Caco-2 (cell line): ENCODE data around the gene CEP83. TPM values are rescaled to one million over a fixed set of nuclear protein-coding genes. Genes with fewer than 3 reads are reported as not detected.

Source experiments
- BruUV-seq: library from RNA; stranded (reverse); fragments of 400-500 nt; replicated peaks from 2 replicates; lab custom pipeline; 2021; lab: Mats Ljungman, UMichigan
- CTCF ChIA-PET: fragments of 300-600 bp; sonication (Branson Sonifier 250); formaldehyde crosslinking; loops from one replicate; lab custom pipeline; 2022; ENCODE audit warnings: antibody characterized with exemption; lab: Charles Lee
- POLR2A ChIA-PET: fragments of 300-600 bp; sonication (Branson Sonifier 250); formaldehyde crosslinking; loops from one replicate; lab custom pipeline; 2022; ENCODE audit warnings: antibody characterized with exemption; lab: Charles Lee
- DNase-seq, 2 experiments: peaks; one replicate each; pipeline versions ENCODE4 v3.0.0 to v3.0.0-alpha.2; 2020 to 2022
- H3K27me3 ChIP-seq: replicated peaks from 2 replicates; pipeline ENCODE4 v1.6.0; 2011; ENCODE audit warnings: low read length; ENCODE audit not compliant: control insufficient read depth, insufficient read depth
- H3K36me3 ChIP-seq: 2 replicates; pipeline ENCODE4 v1.5.1; 2011; ENCODE audit warnings: low read length; ENCODE audit not compliant: control insufficient read depth, insufficient read depth
- H3K4me1 ChIP-seq: fragments of 250-450 bp; sonication (Bioruptor Pico); 2 replicates; pipeline ENCODE4 v1.5.1; 2020; ENCODE audit warnings: mild to moderate bottlenecking
- H3K4me3 ChIP-seq: 2 replicates; pipeline ENCODE4 v1.5.1; 2011; ENCODE audit warnings: low read depth, mild to moderate bottlenecking, control low read depth, low read length
- H3K9me3 ChIP-seq: fragments of 250-450 bp; sonication (Bioruptor Pico); 2 replicates; pipeline ENCODE4 v1.5.1; 2020; ENCODE audit warnings: mild to moderate bottlenecking, moderate library complexity
- H3K27ac Mint-ChIP-seq: one replicate; pipeline ENCODE4 v1.8.0; 2022; ENCODE audit warnings: mixed read lengths; ENCODE audit not compliant: unreplicated experiment
- H3K27me3 Mint-ChIP-seq: one replicate; pipeline ENCODE4 v1.8.0; 2022; ENCODE audit warnings: mixed read lengths; ENCODE audit not compliant: insufficient read depth, unreplicated experiment
- H3K36me3 Mint-ChIP-seq: one replicate; pipeline ENCODE4 v1.8.0; 2022; ENCODE audit warnings: mild to moderate bottlenecking, mixed read lengths; ENCODE audit not compliant: insufficient read depth, unreplicated experiment
- H3K4me1 Mint-ChIP-seq: one replicate; pipeline ENCODE4 v1.8.0; 2022; ENCODE audit warnings: low read depth, mixed read lengths; ENCODE audit not compliant: unreplicated experiment
- H3K4me3 Mint-ChIP-seq: one replicate; pipeline ENCODE4 v1.8.0; 2022; ENCODE audit warnings: mild to moderate bottlenecking, moderate library complexity, mixed read lengths; ENCODE audit not compliant: unreplicated experiment
- H3K9me3 Mint-ChIP-seq: one replicate; pipeline ENCODE4 v1.8.0; 2022; ENCODE audit warnings: mixed read lengths; ENCODE audit not compliant: unreplicated experiment
- CTCF ChIP-seq, 2 experiments: fragments of 200-600 bp in 1 of 2; IDR thresholded peaks; 1 replicate in 1 of 2; 2 replicates in 1 of 2; pipeline versions ENCODE4 v1.5.1 to v1.8.0; 2011 to 2022; ENCODE audit warnings: antibody characterized with exemption in 1 of 2, control low read depth in 1 of 2, inconsistent platforms in 1 of 2, low read depth in 1 of 2, low read length in 1 of 2, mild to moderate bottlenecking in 1 of 2, moderate library complexity in 1 of 2; ENCODE audit not compliant: insufficient read depth in 1 of 2, severe bottlenecking in 1 of 2, unreplicated experiment in 1 of 2
- intact Hi-C: fragments of 100-400 bp; cut with micrococcal nuclease; formaldehyde crosslinking; loops from one replicate; pipeline ENCODE4 v1.10.0; 2022; ENCODE audit not compliant: unreplicated experiment
- total RNA-seq: library from RNA; stranded (reverse); gene quantifications from 2 replicates; pipeline ENCODE4 v1.2.3, GENCODE V29; 2022

CEP83 gene
- total RNA-seq, 1 experiment from 2014 or later = 23.3 TPM

DNA sequence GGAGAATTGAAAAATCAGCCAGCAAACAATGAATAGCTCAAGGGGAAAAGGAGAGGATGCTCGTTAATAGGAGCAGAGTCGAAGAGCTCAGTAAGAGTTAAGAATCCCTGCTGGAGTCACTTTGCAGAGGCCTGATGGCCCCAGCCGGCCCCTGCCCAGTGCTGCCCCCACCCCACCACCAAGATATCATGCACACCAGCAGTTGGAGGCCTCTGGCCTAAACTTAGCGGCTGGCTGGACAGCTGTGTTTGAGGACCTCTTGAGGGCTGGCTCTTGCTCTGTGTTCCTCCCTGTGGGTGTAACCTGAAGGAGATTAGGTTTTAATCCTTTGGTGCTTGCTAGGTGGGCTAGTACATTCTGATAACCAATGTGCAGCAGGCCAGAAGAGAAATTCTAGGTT lies 169.3 kb downstream of the CEP83 start:
- no peaks in the 10 kb centered on the region for H3K9me3 ChIP-seq
- TF ChIP-seq CTCF (IDR thresholded peaks at IDR 0.05; ENCODE audit: insufficient read depth in 1 of 2, low read depth in 1 of 2, low read length in 1 of 2, severe bottlenecking in 1 of 2, unreplicated experiment in 1 of 2) = no peak
- H3K4me1 Mint-ChIP-seq = peaks cover 11% of the 10 kb centered on the region
- no peaks in the 10 kb centered on the region; the same call in none of the 2 replicates for H3K36me3 ChIP-seq
- no peak overlapping the region for H3K4me3 Mint-ChIP-seq
- no peak for DNase-seq
- no peak overlapping the region for H3K4me3 ChIP-seq
- no peaks in the 10 kb centered on the region for H3K27me3 ChIP-seq
- no TSS peak for BruUV-seq
- no peaks in the 10 kb centered on the region for H3K27me3 Mint-ChIP-seq
- CTCF ChIA-PET = interaction anchor here (0.8 to 1.4 kb wide), 3 partner anchors 107 to 188 kb away, joined by 3 to 8 read pairs (median 3); no protein-coding TSS in a partner anchor
- peaks cover 45% of the 10 kb centered on the region for H3K36me3 Mint-ChIP-seq
- no peaks in the 10 kb centered on the region for H3K9me3 Mint-ChIP-seq
- H3K27ac Mint-ChIP-seq = no peak overlapping the region
- intact Hi-C loops = loop anchor here (10.0 kb wide), 1 partner anchor 244 kb away; no protein-coding TSS in a partner anchor
- no peaks in the 10 kb centered on the region for H3K4me1 ChIP-seq
- POLR2A ChIA-PET = no interaction called here

DNA sequence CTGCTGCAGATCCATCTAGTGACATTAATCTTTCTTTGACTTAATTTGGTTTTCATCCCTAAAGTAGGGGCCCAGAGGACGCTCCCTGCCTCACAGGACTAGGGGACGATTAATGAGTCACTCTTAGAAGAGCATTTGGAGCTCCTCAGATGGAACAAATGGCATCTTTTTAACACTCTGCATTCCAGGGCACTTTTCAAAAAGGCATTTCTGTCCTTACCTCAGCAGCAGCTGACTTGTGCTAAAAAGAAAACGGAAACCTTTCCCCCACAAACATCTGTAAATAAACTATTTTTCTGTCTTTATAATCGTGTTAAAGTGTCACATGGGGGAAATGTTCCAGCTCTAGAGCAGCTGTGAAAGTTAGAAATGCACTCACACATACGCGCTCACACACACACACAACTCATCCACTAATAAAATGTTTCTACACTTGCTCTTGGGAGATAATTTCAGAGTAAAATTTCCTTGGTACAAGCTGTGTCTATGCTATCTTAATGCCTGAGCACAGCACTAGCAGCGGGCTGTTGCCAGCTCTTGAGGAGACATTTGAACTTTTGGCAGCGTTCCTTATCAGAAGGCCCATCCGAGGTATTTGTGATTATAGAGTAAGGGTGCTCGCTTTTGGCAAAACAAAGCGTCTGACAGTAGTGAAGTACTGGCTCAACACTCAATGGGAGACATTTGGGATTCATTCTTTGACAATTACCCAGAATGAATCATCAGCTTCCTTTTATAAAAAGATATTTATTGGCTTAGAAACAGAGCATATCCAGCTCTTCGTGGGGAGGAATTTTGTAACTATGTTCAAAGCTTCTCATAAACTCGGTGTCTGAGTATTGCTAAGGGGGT lies 170.0 kb downstream of the CEP83 start:
- Histone ChIP-seq H3K36me3 (no peaks in the 10 kb centered on the region; the same call in none of the 2 replicates), H3K4me3 (no peak overlapping the region), H3K27me3 (no peaks in the 10 kb centered on the region), H3K9me3 (no peaks in the 10 kb centered on the region), H3K4me1 (no peaks in the 10 kb centered on the region)
- H3K9me3 Mint-ChIP-seq = no peaks in the 10 kb centered on the region
- TF ChIP-seq CTCF (IDR thresholded peaks at IDR 0.05; ENCODE audit: insufficient read depth in 1 of 2, low read depth in 1 of 2, low read length in 1 of 2, severe bottlenecking in 1 of 2, unreplicated experiment in 1 of 2) = no peak
- H3K27ac Mint-ChIP-seq = no peak overlapping the region
- no peak for DNase-seq
- peaks cover 46% of the 10 kb centered on the region for H3K36me3 Mint-ChIP-seq
- ChIA-PET POLR2A (no interaction called here), CTCF (interaction anchor here (0.8 to 1.4 kb wide), 2 partner anchors 155 to 188 kb away, joined by 3 to 8 read pairs; no protein-coding TSS in a partner anchor)
- intact Hi-C loops = loop anchor here (10.0 kb wide), 1 partner anchor 245 kb away; no protein-coding TSS in a partner anchor
- H3K4me1 Mint-ChIP-seq = peaks cover 18% of the 10 kb centered on the region
- no peak overlapping the region for H3K4me3 Mint-ChIP-seq
- BruUV-seq = no TSS peak
- H3K27me3 Mint-ChIP-seq = no peaks in the 10 kb centered on the region

DNA sequence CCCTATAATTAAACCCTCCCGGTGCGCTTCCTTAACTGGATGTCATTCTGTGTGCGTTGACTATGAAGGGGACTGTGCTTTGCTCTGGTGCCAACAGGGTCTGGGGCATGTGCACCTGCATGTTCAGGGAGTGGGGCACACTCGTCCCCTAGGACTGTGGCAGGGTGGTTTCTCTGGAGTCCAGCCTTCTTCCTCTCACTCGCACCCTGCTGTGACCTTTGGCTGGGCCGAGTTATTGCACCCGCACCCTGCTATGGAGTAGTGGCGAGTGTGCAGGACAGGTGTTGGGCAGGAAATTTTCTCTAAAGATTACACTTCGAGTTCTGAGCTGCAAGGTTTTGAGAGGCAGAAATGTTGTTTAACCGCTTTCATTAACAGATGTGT lies 172.4 kb downstream of the CEP83 start:
- Mint-ChIP-seq H3K27ac (no peak overlapping the region), H3K27me3 (no peaks in the 10 kb centered on the region), H3K4me1 (peaks cover 20% of the 10 kb centered on the region), H3K36me3 (peaks cover 51% of the 10 kb centered on the region), H3K9me3 (no peaks in the 10 kb centered on the region), H3K4me3 (no peak overlapping the region)
- DNase-seq = no peak
- BruUV-seq = no TSS peak
- H3K4me1 ChIP-seq = no peaks in the 10 kb centered on the region
- TF ChIP-seq CTCF (IDR thresholded peaks at IDR 0.05; ENCODE audit: insufficient read depth in 1 of 2, low read depth in 1 of 2, low read length in 1 of 2, severe bottlenecking in 1 of 2, unreplicated experiment in 1 of 2) = no peak
- intact Hi-C loops = no loop called here
- CTCF ChIA-PET = no interaction called here
- no peaks in the 10 kb centered on the region for H3K9me3 ChIP-seq
- no peaks in the 10 kb centered on the region for H3K27me3 ChIP-seq
- H3K36me3 ChIP-seq = no peaks in the 10 kb centered on the region; the same call in none of the 2 replicates
- POLR2A ChIA-PET = no interaction called here
- no peak overlapping the region for H3K4me3 ChIP-seq
